Stimulated activated CD8-positive, alpha-beta memory T cell treated with anti-CD3 and anti-CD28 coated beads, Interleukin-4, amount 100 ng/mL, for 24 hours (primary cell): ENCODE measurements around the gene SULT2B1.
"Not testable (repeated sequence)": the region's sequence is repeated elsewhere in the genome, so short reads cannot be mapped to it uniquely, and the experiment has no call there.

Experiments used
- DNase-seq: peaks from one replicate; pipeline ENCODE4 v3.0.0-alpha.2; 2020; ENCODE audit warnings: low read depth

The SULT2B1 gene

DNA sequence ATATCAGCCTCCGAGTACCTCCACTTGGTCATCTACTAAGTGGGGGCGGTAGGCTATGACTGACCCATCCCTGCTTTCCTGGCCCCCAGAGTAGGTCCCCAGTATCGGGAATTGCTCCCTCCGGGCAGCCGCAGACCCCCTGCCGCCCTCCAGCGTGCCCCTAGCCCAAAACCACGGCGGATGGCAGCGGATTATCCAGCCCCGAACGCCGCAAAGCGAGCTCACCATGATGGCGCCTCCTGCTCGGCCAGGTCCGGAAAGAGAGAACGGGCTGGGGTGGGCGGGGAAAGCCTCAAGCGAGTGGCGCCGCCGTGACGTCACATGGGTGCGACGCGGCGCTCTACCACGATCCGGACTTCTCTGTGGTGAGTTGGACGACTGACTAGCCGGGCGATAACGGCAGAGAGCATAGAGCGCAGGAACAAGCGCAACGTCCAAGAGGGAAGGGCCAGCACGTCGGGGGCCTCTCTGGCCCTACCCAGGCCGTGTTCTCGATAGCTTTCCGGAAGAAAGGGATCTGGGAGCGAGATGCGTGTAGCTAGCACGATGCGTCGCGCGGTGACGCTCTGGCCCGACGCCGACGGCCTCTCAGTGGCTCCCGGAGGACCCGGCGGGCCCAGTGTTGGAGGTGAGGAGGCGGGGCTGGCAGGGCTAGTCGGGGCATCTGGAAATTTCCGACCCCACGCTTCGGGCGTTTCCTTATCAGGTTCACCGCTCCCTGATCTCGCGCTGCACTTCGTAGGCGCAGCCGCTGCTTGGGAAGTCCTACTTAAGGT, 67.1 kb downstream of the SULT2B1 start, which contains the start of the genes RPL18 and SPHK2:
TSS of gene RPL18 (minus strand) at position 263 of the 776 bp plus-strand sequence. CDS start at position 228, 35 bp downstream.
TSS of gene SPHK2 (plus strand) at position 591 of the 776 bp plus-strand sequence. CDS start 1,009 bp downstream, outside the sequence.
- peak; percentile 93 for DNase-seq

DNA sequence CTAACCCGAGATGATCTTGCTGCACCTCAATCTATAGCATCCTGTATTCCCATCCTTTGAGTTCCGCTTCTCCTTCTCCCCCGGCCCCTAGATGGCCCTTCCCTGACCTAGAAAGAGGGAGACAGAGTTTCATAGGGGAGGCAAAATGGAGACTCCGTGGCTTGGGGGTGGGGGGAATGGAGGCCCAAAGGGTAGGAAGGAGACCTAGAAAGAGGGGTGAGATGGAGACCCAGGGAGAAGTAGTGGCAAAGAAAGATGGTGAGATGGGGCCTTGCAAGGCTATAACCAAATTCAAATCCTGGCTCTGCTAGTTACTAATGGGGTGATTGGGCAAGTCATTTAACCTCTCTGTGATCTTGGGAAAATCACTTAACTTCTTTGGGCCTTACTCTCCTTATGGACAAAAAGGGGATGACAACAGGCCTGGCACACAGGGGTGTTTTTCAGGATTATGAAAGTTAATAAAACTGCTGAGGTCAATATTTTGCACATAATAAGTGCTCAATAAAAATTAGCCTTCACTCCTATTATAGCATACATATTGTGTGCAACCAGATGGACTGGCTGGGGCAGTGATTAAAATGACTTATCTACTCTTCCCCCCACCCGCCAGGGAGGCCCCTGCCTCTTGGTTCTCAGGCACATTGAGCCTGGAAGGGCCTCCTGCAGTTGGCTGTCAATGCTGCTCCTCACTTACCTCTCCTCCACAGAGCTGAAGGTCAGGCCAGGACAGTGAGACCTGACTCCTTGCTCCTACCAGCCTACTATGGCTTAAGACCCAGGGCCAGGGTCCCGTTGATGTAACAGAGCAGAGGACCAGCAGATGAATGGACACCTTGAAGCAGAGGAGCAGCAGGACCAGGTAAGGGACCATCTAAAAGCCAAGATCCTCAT, 68.0 kb downstream of the SULT2B1 start:
- DNase-seq, result no peak

DNA sequence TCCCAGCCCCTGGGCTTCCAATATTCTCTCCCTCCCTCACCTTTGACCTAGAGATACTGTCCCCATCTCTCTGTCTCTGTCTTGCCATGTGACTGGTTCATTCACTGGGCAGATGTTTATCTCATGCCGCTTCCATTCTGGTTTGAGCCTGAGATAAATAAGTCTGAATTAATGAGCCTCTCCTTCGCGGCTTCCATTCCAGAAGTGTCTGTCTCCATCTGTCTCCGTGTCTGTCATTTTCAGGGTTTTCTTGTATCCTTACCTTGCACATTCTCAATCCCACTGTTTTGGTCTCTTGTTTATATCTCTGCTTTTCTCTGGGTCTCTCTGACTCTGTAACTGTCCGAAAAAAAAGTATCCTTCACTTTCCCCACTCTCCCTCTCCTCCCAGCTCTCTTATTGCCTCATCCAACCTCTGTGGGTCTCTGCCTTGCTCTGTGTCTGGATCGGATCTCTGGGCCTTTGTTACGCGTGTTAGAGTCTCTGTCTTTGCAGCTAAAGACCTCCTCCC, 71.6 kb downstream of the SULT2B1 start:
- no peak for DNase-seq

DNA sequence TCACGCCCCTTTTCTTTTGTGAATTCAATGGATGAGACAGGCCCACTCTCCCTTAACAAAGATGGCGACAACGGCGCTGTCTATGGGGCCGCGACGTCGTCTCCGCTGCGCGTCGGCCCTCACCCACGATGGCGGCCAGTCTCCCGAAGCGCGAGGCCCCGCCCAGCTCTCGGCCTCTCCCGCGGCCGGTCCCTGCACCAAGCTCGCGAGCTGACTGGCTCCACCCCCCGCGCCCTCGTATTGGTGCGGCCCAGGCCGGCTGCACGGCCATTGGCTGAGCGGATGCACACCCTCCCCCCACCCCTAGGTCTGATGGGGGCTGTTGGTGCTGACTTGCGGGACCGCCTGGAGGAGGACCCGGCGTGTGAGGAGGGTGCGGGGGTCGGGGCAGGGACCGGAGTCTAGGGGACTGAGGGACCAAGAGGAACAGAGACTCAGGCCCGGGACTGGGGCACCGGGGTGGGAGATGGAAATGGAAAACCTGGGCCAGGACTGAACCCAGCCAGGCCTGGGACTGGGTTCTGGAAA, 72.2 kb downstream of the SULT2B1 start:
- DNase-seq, result peak; percentile 98

DNA sequence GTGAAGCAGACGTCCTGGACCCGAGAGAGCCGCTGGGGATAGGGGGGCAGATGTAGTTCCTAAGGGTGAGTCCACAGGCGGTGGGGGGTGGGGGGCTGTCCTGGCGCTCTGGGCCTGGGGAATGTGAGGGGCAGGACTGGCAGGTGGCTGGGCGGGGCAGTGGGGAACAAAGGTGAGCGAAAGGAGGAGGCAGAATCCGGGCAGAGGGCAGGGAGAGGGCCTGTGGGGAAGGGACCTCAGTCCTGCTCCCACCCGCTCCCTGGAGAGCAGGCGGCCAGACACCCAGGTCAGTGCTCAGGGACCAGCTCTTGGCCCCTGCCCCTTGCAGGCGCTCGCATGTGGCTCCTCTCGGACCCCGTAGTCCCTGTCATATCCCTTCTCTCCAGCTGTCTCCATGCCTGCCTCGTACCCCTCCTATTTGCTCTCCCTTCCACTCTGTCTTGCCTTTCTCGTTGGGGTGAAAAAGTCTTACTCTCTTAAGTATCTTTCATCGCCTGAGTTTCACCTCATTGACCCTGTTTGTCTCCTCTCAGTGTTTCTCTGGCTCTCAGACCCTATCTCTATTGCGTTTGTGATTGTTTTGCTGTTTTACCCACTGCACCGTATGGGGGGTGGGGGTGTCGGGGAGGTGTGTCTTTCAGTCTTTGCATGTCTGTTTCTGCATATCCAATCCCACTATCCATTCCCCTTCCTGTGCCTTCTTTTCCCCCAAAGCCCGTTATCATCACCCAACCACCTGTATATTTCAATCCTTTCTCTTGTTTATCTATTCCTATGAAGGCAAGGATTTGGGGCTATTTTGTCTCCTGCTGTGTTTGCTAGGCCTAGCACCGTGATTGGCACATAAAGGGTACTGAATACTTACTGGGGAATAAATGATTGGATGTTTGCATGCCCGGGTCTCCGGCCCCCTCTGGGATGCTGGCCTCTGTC, 73.1 kb downstream of the SULT2B1 start:
- DNase-seq, result no peak

DNA sequence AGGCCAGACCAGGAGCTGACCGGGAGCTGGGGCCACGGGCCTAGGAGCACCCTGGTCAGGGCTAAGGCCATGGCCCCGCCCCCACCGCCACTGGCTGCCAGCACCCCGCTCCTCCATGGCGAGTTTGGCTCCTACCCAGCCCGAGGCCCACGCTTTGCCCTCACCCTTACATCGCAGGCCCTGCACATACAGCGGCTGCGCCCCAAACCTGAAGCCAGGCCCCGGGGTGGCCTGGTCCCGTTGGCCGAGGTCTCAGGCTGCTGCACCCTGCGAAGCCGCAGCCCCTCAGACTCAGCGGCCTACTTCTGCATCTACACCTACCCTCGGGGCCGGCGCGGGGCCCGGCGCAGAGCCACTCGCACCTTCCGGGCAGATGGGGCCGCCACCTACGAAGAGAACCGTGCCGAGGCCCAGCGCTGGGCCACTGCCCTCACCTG, 73.9 kb downstream of the SULT2B1 start:
- no peak for DNase-seq

DNA sequence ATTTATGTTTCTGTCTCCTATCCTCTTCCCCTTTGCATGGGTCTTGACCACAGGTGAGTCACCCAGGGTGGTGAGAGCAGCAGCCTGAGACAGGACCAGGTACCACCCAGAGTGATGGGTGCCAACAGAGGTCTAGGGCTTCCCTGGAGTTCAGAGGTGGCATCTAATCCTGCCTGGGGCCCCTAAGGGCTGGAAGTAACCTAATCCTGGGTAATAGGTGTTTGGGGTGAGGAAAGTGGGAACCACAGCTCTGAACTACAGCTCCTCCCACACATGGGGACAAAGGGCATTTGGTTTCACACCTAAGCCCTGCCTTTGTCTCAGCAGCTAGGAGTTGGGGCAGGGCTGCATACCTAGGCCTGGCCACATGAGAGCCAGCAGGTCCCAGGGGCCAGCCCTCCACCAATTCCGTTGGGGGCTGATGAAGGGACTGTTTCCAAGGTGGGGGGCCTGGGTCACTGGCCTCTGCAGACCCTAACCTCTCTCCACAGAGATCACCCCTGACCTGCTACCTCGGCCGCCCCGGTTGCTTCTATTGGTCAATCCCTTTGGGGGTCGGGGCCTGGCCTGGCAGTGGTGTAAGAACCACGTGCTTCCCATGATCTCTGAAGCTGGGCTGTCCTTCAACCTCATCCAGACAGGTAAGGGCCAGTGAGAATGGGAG, 75.4 kb downstream of the SULT2B1 start:
- no peak for DNase-seq

DNA sequence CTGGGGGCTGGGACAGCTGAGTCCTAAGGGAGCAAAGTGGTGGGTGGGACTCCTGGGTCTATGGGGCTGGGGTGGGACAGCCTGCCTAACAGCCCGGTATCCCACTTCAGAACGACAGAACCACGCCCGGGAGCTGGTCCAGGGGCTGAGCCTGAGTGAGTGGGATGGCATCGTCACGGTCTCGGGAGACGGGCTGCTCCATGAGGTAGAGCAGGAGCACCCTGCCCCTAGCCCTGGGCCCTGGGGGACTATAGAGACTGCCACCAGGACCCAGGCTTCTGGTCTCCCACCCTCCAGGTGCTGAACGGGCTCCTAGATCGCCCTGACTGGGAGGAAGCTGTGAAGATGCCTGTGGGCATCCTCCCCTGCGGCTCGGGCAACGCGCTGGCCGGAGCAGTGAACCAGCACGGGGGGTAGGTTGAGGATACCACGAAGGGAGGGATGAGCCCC, 75.9 kb downstream of the SULT2B1 start:
- no peak for DNase-seq

DNA sequence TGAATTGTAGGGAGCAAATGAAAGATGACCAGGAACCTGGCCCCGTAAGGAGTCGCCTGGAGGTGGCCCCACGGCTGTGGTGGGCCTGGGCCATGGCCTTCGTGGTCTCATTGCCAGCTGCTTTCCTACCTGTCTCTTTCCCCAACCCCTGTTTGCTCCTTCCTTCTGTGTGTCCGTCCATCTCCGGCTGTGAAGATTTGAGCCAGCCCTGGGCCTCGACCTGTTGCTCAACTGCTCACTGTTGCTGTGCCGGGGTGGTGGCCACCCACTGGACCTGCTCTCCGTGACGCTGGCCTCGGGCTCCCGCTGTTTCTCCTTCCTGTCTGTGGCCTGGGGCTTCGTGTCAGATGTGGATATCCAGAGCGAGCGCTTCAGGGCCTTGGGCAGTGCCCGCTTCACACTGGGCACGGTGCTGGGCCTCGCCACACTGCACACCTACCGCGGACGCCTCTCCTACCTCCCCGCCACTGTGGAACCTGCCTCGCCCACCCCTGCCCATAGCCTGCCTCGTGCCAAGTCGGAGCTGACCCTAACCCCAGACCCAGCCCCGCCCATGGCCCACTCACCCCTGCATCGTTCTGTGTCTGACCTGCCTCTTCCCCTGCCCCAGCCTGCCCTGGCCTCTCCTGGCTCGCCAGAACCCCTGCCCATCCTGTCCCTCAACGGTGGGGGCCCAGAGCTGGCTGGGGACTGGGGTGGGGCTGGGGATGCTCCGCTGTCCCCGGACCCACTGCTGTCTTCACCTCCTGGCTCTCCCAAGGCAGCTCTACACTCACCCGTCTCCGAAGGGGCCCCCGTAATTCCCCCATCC, 76.7 kb downstream of the SULT2B1 start:
- DNase-seq, result no peak

DNA sequence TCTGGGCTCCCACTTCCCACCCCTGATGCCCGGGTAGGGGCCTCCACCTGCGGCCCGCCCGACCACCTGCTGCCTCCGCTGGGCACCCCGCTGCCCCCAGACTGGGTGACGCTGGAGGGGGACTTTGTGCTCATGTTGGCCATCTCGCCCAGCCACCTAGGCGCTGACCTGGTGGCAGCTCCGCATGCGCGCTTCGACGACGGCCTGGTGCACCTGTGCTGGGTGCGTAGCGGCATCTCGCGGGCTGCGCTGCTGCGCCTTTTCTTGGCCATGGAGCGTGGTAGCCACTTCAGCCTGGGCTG, 77.3 kb downstream of the SULT2B1 start:
- no peak for DNase-seq

DNA sequence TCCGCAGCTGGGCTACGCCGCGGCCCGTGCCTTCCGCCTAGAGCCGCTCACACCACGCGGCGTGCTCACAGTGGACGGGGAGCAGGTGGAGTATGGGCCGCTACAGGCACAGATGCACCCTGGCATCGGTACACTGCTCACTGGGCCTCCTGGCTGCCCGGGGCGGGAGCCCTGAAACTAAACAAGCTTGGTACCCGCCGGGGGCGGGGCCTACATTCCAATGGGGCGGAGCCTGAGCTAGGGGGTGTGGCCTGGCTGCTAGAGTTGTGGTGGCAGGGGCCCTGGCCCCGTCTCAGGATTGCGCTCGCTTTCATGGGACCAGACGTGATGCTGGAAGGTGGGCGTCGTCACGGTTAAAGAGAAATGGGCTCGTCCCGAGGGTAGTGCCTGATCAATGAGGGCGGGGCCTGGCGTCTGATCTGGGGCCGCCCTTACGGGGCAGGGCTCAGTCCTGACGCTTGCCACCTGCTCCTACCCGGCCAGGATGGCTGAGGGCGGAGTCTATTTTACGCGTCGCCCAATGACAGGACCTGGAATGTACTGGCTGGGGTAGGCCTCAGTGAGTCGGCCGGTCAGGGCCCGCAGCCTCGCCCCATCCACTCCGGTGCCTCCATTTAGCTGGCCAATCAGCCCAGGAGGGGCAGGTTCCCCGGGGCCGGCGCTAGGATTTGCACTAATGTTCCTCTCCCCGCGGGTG, 77.8 kb downstream of the SULT2B1 start:
- DNase-seq, result no peak

DNA sequence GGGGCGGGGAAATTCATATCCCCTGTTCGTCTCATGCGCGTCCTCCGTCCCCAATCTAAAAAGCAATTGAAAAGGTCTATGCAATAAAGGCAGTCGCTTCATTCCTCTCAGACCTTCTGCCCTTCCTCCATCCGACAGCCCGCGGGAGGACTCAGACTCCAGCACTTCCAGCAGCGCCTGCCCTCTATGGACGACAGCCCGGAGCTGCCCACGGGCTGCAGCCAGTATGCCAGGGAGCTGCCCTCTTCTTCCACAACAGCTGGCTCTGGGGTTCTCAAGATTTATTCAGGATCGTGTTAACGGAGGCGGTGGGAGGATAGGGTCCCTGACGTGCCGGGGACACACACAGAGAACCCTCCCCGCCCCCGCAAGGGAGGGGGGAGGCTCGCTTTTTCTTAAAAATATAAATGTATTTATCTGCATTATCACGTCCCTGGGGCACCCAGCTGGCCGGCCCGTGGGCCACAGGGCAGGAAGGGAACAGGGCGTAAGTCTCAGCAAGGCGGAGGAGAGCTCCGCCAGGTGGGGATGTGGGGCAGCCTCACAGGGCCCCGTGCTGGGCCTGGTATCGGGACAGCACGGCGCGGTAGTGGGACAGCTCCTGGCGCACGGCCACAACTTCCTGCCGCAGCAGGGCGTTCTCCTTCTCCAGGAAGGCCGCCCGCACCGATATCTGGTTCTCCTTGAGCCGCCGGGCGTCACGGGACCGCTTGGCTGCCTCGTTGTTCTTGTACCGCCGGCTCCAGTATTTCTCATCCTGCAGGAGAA, 78.5 kb downstream of the SULT2B1 start:
- no peak for DNase-seq

DNA sequence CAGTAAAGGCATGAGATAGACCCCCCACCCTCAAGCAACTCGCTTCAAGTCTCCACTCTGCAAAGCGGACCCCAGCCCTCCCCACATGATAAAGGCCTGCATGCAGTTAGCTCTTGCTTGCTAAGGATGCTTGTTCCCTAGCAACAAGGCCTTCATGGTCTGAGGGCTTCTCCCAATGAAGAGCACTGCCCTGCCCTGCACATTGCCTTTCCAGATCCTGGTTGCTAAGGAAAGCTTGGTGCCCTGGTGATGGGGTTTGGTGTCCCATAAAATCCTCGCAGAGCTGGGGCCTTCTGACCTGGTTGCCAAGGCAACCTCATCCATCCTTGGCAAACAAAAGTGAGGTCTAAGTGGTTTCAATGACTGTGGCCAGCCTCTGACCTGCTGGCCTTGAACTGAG, 79.3 kb downstream of the SULT2B1 start:
- no peak for DNase-seq

DNA sequence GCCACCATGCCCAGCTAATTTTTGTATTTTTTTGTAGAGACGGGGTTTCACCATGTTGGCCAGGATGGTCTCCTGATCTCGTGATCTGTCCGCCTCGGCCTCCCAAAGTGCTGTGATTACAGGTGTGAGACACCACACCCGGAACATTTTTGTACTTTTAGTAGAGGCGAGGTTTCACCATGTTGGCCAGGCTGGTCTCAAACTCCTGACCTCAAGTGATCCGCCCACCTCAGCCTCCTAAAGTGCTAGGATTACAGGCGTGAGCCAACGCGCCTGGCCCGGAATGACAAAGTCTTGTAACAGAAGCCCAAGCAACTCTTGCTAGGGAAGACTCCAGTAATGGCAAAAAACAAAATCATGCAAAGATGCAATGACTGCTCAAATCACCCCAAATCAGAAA, 80.3 kb downstream of the SULT2B1 start:
- not testable (repeated sequence) for DNase-seq

DNA sequence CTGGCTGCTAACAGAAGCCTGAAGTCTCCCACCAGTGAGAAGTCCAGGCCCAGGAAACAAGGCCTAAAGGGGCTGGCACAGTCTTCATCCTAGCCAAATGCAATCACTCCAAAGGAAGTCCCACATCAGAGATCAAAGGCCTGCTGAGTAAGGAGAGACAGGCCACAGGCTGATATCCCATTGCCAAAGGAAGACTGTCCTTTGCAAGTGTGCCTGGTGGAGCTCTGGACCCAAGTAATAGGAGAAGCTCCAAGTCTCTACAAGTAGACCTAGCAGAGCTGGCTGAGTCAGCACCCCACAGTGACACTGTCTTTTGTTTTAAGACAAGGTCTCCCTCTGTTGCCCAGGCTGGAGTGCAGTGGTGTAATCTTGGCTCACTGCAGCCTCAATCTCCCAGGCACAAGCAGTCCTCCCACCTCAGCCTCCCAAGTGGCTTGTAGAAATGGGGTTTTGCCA, 80.7 kb downstream of the SULT2B1 start:
- DNase-seq, result no peak

DNA sequence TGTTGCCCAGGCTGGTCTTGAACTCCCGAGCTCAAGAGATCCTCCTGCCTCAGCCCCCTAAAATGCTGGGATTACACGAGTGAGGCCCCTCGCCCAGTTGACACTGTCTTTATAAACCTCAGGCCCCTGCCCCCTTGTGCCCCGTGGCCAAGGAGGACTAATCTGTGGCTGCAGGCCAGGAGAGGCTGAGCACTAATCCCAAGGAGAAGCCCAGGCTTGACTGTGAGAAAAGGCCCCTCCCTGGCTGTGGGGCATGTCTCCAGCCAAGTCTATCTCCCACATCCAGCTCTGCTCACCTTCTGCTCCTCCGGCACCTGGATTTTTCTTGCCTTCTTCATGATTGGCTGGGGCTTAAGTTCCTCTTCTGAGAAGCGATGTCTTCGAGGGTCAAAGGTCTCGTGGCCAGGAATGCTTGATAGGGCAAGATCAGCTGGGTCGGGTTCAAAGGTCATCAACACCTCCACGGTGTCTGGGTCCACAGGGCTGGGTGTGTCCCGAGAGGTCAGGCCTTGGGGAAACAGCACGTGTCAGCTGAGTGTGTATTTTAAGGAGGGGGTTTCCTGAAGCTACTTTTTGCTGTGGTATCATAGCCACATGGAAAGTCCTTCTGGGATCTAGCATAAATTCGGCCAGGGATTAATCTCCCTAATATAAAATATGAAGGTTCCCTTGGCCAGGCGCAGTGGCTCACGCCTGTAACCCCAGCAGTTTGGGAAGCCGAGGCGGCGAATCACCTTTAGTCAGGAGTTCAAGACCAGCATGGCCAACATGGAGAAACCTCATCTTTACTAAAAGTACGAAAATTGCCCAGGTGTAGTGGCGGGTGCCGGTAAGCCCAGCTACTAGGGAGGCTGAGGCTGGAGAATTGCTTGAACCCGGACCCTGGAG, 81.4 kb downstream of the SULT2B1 start:
- DNase-seq, result no peak

DNA sequence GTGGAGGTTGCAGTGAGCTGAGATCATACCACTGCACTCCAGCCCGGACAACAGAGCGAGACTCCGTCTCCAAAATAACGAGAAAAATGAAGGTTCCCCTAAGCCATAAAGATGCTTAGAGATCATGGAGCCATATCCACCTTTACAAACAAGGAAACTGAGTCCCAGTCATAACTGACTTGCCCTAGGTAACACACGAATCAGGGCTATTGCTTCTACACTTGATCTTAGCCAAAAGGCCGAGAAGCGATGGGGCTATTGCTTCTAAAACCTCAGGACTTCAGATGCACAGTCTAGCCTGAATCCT, 82.0 kb downstream of the SULT2B1 start:
- no peak for DNase-seq
